Thymus (tissue), 11 donors: ENCODE measurements around the gene CES3. TPM values are rescaled to one million over a fixed set of nuclear protein-coding genes. Genes with fewer than 3 reads are reported as not detected.

Experiments
- DNase-seq, 9 donors: peaks; one replicate each; pipeline ENCODE4 v3.0.0-alpha.2; 2013; ENCODE audit warnings: low spot score in 9 of 9, low read depth in 6 of 9, missing footprints in 1 of 9
- H3K27ac ChIP-seq, 2 donors: one replicate each; pipeline ENCODE4 v1.5.1; 2013; ENCODE audit warnings: control low read depth in 1 of 2, low read depth in 1 of 2, low read length in 1 of 2, mild to moderate bottlenecking in 1 of 2, moderate library complexity in 1 of 2
- H3K27me3 ChIP-seq, 2 donors: one replicate each; pipeline ENCODE4 v1.5.1; 2013; ENCODE audit warnings: low read length in 1 of 2; ENCODE audit not compliant: control insufficient read depth in 2 of 2, insufficient read depth in 1 of 2
- H3K36me3 ChIP-seq, 2 donors: one replicate each; pipeline ENCODE4 v1.5.1; 2013; ENCODE audit warnings: low read length in 1 of 2, mild to moderate bottlenecking in 1 of 2, moderate library complexity in 1 of 2; ENCODE audit not compliant: control insufficient read depth in 2 of 2, insufficient read depth in 2 of 2
- H3K4me1 ChIP-seq, 2 donors: one replicate each; pipeline ENCODE4 v1.5.1; 2013; ENCODE audit warnings: low read length in 2 of 2; ENCODE audit not compliant: control insufficient read depth in 2 of 2, insufficient read depth in 2 of 2
- H3K4me3 ChIP-seq, 2 donors: one replicate each; pipeline ENCODE4 v1.5.1; 2013; ENCODE audit warnings: low read length in 2 of 2, control low read depth in 1 of 2, mild to moderate bottlenecking in 1 of 2
- H3K9me3 ChIP-seq, 2 donors: one replicate each; pipeline ENCODE4 v1.5.1; 2013; ENCODE audit warnings: low read length in 1 of 2, mild to moderate bottlenecking in 1 of 2; ENCODE audit not compliant: control insufficient read depth in 2 of 2, insufficient read depth in 1 of 2
- WGBS: extraction: QIAGEN DNeasy Blood & Tissue Kit; methylation state at CpG from one replicate; pipeline ENCODE4 v1.1.7; 2013; 5-methylcytosine and 5-hydroxymethylcytosine counted together
- polyA plus RNA-seq: library from polyadenylated mRNA; stranded (reverse); fragments of 200-250 nt; gene quantifications from one replicate; pipeline ENCODE4 v1.2.3, GENCODE V29; 2013
- total RNA-seq: library from RNA; stranded (reverse); fragments of 120-200 nt; gene quantifications from one replicate; pipeline ENCODE4 v1.2.4, GENCODE V29; 2013
- donor health status: healthy.

Gene CES3
- total and polyA plus RNA-seq, 2 donors: 0.09 to 0.32 TPM

- H3K4me1 ChIP-seq: peaks cover 0 to 9% of the 10 kb centered on the region in 2 donors
- H3K27me3 ChIP-seq: no peaks in the 10 kb centered on the region
- no peak for DNase-seq
- no peaks in the 10 kb centered on the region for H3K9me3 ChIP-seq
- no peaks in the 10 kb centered on the region for H3K36me3 ChIP-seq
- H3K4me3 ChIP-seq: no peak overlapping the region
- 92% methylated on average over 4 of the region's 4 CpGs for WGBS
- no peak overlapping the region for H3K27ac ChIP-seq
Observed at GRCh38 chr16:67022531-67023214, 61.6 kb downstream of the CES3 start.

GRCh38 chr16:67023689-67024088 lies 62.6 kb downstream of the CES3 start:
- Histone ChIP-seq H3K4me3 (no peak overlapping the region), H3K4me1 (peaks cover 5 to 17% of the 10 kb centered on the region in 2 donors), H3K9me3 (no peaks in the 10 kb centered on the region), H3K27me3 (no peaks in the 10 kb centered on the region), H3K27ac (no peak overlapping the region), H3K36me3 (no peaks in the 10 kb centered on the region)
- 98% methylated on average over 1 of the region's 1 CpG for WGBS
- DNase-seq: no peak

Other genes starting within 250 kb of the CES3 start
- gene DYNC1LI2, start 209.7 kb upstream of the CES3 start, total RNA-seq: 24.1 TPM
- gene DYNC1LI2, start 209.7 kb upstream of the CES3 start, polyA plus RNA-seq: 44.9 TPM
- 0.09 TPM for gene TERB1, start 159.7 kb upstream of the CES3 start, total RNA-seq
- gene TERB1, start 159.7 kb upstream of the CES3 start, polyA plus RNA-seq: 0.07 TPM
- 70.4 TPM for gene NAE1, start 130.3 kb upstream of the CES3 start, total RNA-seq
- 55.3 TPM for gene NAE1, start 130.3 kb upstream of the CES3 start, polyA plus RNA-seq
- 0.19 TPM for gene CA7, start 116.9 kb upstream of the CES3 start, total RNA-seq
- gene CA7, start 116.9 kb upstream of the CES3 start, polyA plus RNA-seq: 0.80 TPM
- gene PDP2, start 80.8 kb upstream of the CES3 start, total RNA-seq: 2.5 TPM
- gene PDP2, start 80.8 kb upstream of the CES3 start, polyA plus RNA-seq: 2.8 TPM
- gene CDH16, start 42.4 kb upstream of the CES3 start, total RNA-seq: 0.05 TPM
- gene CDH16, start 42.4 kb upstream of the CES3 start, polyA plus RNA-seq: 0.78 TPM
- gene RRAD, start 35.7 kb upstream of the CES3 start, total RNA-seq: 0.85 TPM
- 13.3 TPM for gene RRAD, start 35.7 kb upstream of the CES3 start, polyA plus RNA-seq
- gene CIAO2B, start 26.9 kb upstream of the CES3 start, total RNA-seq: 118 TPM
- 141 TPM for gene CIAO2B, start 26.9 kb upstream of the CES3 start, polyA plus RNA-seq
- 15.8 TPM for gene CES2, start 25.8 kb upstream of the CES3 start, total RNA-seq
- gene CES2, start 25.8 kb upstream of the CES3 start, polyA plus RNA-seq: 16.7 TPM
- gene CES4A, start 27.3 kb downstream of the CES3 start, total RNA-seq: 2.1 TPM
- 14.6 TPM for gene CES4A, start 27.3 kb downstream of the CES3 start, polyA plus RNA-seq
- 54.3 TPM for gene CBFB, start 67.9 kb downstream of the CES3 start, total RNA-seq
- 49.4 TPM for gene CBFB, start 67.9 kb downstream of the CES3 start, polyA plus RNA-seq
- gene PHAF1, start 148.7 kb downstream of the CES3 start, total RNA-seq: 7.7 TPM
- gene PHAF1, start 148.7 kb downstream of the CES3 start, polyA plus RNA-seq: 12.0 TPM
- 1.3 TPM for gene B3GNT9, start 189.7 kb downstream of the CES3 start, total RNA-seq
- gene B3GNT9, start 189.7 kb downstream of the CES3 start, polyA plus RNA-seq: 3.2 TPM
- 12.5 TPM for gene TRADD, start 198.6 kb downstream of the CES3 start, total RNA-seq
- 33.9 TPM for gene TRADD, start 198.6 kb downstream of the CES3 start, polyA plus RNA-seq
- 2.0 TPM for gene FBXL8, start 198.7 kb downstream of the CES3 start, total RNA-seq
- 12.0 TPM for gene FBXL8, start 198.7 kb downstream of the CES3 start, polyA plus RNA-seq
- gene HSF4, start 203.5 kb downstream of the CES3 start, total RNA-seq: 4.1 TPM
- 50.8 TPM for gene HSF4, start 203.5 kb downstream of the CES3 start, polyA plus RNA-seq
- 2.3 TPM for gene NOL3, start 209.3 kb downstream of the CES3 start, total RNA-seq
- 28.2 TPM for gene NOL3, start 209.3 kb downstream of the CES3 start, polyA plus RNA-seq
- gene MATCAP1, start 222.7 kb downstream of the CES3 start, total RNA-seq: 5.2 TPM
- 24.6 TPM for gene MATCAP1, start 222.7 kb downstream of the CES3 start, polyA plus RNA-seq
- 0.57 TPM for gene EXOC3L1, start 228.9 kb downstream of the CES3 start, total RNA-seq
- gene EXOC3L1, start 228.9 kb downstream of the CES3 start, polyA plus RNA-seq: 2.2 TPM
- 47.7 TPM for gene E2F4, start 230.9 kb downstream of the CES3 start, total RNA-seq
- gene E2F4, start 230.9 kb downstream of the CES3 start, polyA plus RNA-seq: 46.9 TPM
- 2.3 TPM for gene ELMO3, start 237.9 kb downstream of the CES3 start, total RNA-seq
- 15.3 TPM for gene ELMO3, start 237.9 kb downstream of the CES3 start, polyA plus RNA-seq